Measurements from ENCODE around the gene KRT17. TPM values are rescaled to one million over a fixed set of nuclear protein-coding genes. Genes with fewer than 3 reads are reported as not detected.
"Not testable (repeated sequence)": the region's sequence is repeated elsewhere in the genome, so short reads cannot be mapped to it uniquely, and the experiment has no call there.

Gene KRT17
- total RNA-seq, 4 donors from 2014 or later = 0.70 to 12.6 TPM; not detected in 2

- Histone ChIP-seq H3K36me3 (no peaks in the 10 kb centered on the region), H3K4me1 (no peaks in the 10 kb centered on the region), H3K9me3 (no peaks in the 10 kb centered on the region), H3K27ac (no peak within 1 kb of the TSS), H3K4me3 (no peak within 1 kb of the TSS), H3K27me3 (no peaks in the 10 kb centered on the region)
- TF ChIP-seq POLR2A (IDR thresholded peaks at IDR 0.05) (no peak), CTCF (IDR thresholded peaks at IDR 0.05) (no peak)
- no peak for DNase-seq
- intact Hi-C loops (cut with DNase I; ENCODE audit: low total_unique reads) = no loop called here
Observed at GRCh38 chr17:41586863-41587495, 37.4 kb downstream of the KRT17 start, which contains the start of gene KRT14. Gene KRT14 (minus strand): TSS chr17:41586895. CDS start chr17:41586834, 61 bp downstream.

GRCh38 chr17:41585301-41586056 is 38.9 kb downstream of the KRT17 start:
- Histone ChIP-seq H3K27ac (no peak overlapping the region), H3K27me3 (no peaks in the 10 kb centered on the region), H3K36me3 (no peaks in the 10 kb centered on the region), H3K4me3 (no peak overlapping the region), H3K4me1 (no peaks in the 10 kb centered on the region), H3K9me3 (no peaks in the 10 kb centered on the region)
- no peak for DNase-seq
- intact Hi-C loops (cut with DNase I; ENCODE audit: low total_unique reads) = no loop called here
- TF ChIP-seq CTCF (IDR thresholded peaks at IDR 0.05) (no peak), POLR2A (IDR thresholded peaks at IDR 0.05) (no peak)

- H3K4me1 ChIP-seq, H3K27ac ChIP-seq: not testable (repeated sequence)
Observed at GRCh38 chr17:41584331-41584927, 39.9 kb downstream of the KRT17 start.

GRCh38 chr17:41583137-41584127 is 40.9 kb downstream of the KRT17 start:
- Histone ChIP-seq H3K27ac (no peak overlapping the region), H3K27me3 (no peaks in the 10 kb centered on the region)

More at GRCh38 chr17:41584331-41584927, 39.9 kb downstream of the KRT17 start:
- intact Hi-C loops (cut with DNase I; ENCODE audit: low total_unique reads); H3K36me3 ChIP-seq; H3K9me3 ChIP-seq; H3K27me3 ChIP-seq; DNase-seq; H3K4me3 ChIP-seq: not testable (repeated sequence)

GRCh38 chr17:41582061-41582968 is 42.1 kb downstream of the KRT17 start:
- H3K9me3 ChIP-seq; H3K27me3 ChIP-seq; H3K36me3 ChIP-seq; H3K4me1 ChIP-seq; H3K4me3 ChIP-seq; H3K27ac ChIP-seq; DNase-seq; intact Hi-C loops (cut with DNase I; ENCODE audit: low total_unique reads): not testable (repeated sequence)

More at GRCh38 chr17:41583137-41584127, 40.9 kb downstream of the KRT17 start:
- H3K4me3 ChIP-seq = no peak overlapping the region
- H3K4me1 ChIP-seq = no peaks in the 10 kb centered on the region
- intact Hi-C loops (cut with DNase I; ENCODE audit: low total_unique reads) = no loop called here
- TF ChIP-seq POLR2A (IDR thresholded peaks at IDR 0.05) (no peak), CTCF (IDR thresholded peaks at IDR 0.05) (no peak)
- H3K9me3 ChIP-seq = no peaks in the 10 kb centered on the region
- H3K36me3 ChIP-seq = no peaks in the 10 kb centered on the region
- DNase-seq = no peak
